ENCODE measurements around the gene SMIM35. TPM values are rescaled to one million over a fixed set of nuclear protein-coding genes. Genes with fewer than 3 reads are reported as not detected.

Gene SMIM35
- total and polyA plus RNA-seq, 2 donors (not counting 3 experiments of a cell fraction or from before 2014, with no cell fraction given) = not detected

DNA sequence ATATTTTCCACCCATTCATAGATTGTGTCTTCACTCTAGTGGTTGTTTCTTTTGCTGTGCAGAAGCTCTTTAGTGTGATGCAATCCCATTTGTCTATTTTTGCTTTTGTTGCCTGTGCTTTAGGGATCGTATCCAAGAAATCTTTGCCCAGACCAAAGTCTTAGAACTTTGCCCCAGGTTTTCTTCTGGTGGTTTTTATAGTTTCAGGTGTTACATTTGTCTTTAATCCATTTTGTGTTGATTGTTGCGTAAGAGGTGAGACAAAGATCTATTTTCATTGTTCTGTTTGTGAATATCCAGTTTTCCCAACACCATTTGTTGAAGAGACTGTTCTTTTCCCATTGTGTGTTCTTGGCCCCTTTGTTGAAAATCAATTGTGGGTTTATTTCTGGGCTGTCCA, 94.1 kb downstream of the SMIM35 start:
- Histone ChIP-seq H3K9me3 (replicated peaks; ENCODE audit: control insufficient read depth, insufficient read depth, low read length) (no peaks in the 10 kb centered on the region), H3K4me3 (replicated peaks in 1 of 3; ENCODE audit: insufficient read depth in 1 of 3, low read depth in 1 of 3, low read length in 3 of 3) (no peak overlapping the region), H3K4me1 (ENCODE audit: control insufficient read depth, extremely low read depth, insufficient read depth, low read length) (no peaks in the 10 kb centered on the region), H4K20me1 (replicated peaks; ENCODE audit: control insufficient read depth, extremely low read depth, insufficient read depth, low read length) (no peaks in the 10 kb centered on the region), H3K27ac (ENCODE audit: insufficient read depth, low read depth, low read length) (no peak overlapping the region), H3K4me2 (ENCODE audit: insufficient read depth, low read length) (no peak overlapping the region), H3K9me1 (replicated peaks; ENCODE audit: control insufficient read depth, extremely low read depth, insufficient read depth, low read length) (no peaks in the 10 kb centered on the region), H3K27me3 (ENCODE audit: control insufficient read depth in 2 of 2, insufficient read depth in 2 of 2, low read length in 2 of 2) (peaks cover 4% of the 10 kb centered on the region in 2 experiments), H2AFZ (ENCODE audit: low read depth, low read length) (no peak overlapping the region), H3K79me2 (ENCODE audit: control insufficient read depth, insufficient read depth, low read length) (no peaks in the 10 kb centered on the region), H3K9ac (replicated peaks; ENCODE audit: extremely low read depth, insufficient read depth, low read length) (no peak overlapping the region), H3K36me3 (ENCODE audit: control insufficient read depth in 2 of 2, extremely low read depth in 1 of 2, insufficient read depth in 2 of 2, low read length in 2 of 2) (no peaks in the 10 kb centered on the region)
- no TSS peak for BruUV-seq (replicated peaks)
- intact Hi-C loops (cut with micrococcal nuclease) (no loop called here), dilution Hi-C loops (cut with MboI; ENCODE audit: extremely low pct_ligation_motif_present, low sequenced_read_pairs) (no loop called here)
- CTCF ChIA-PET = interaction anchor here (1.3 kb wide), 1 partner anchor 61 kb away, joined by 5 read pairs; no protein-coding TSS in a partner anchor
- FAIRE-seq (no peak), DNase-seq (ENCODE audit: low read depth, low spot score) (no peak)
- no peak for TF ChIP-seq FOS (IDR thresholded peaks at IDR 0.05; ENCODE audit: borderline replicate concordance, insufficient read depth, low read length)
- TF ChIP-seq POLR2AphosphoS5 (IDR thresholded peaks at IDR 0.05; ENCODE audit: insufficient read depth, low read depth, low read length) = no peak
- TF ChIP-seq EZH2 (IDR thresholded peaks at IDR 0.05; ENCODE audit: borderline replicate concordance, low read depth, low read length, severe bottlenecking) = no peak
- TF ChIP-seq MYC (IDR thresholded peaks at IDR 0.05; ENCODE audit: low read depth, low read length) = no peak
- no peak for TF ChIP-seq MAX (IDR thresholded peaks at IDR 0.05; ENCODE audit: insufficient read depth, insufficient read length)
- TF ChIP-seq GATA2 (IDR thresholded peaks at IDR 0.05; ENCODE audit: insufficient read depth, insufficient read length, low read depth, low read length) = no peak
- TF ChIP-seq POLR2A (IDR thresholded peaks at IDR 0.05; ENCODE audit: low read depth, low read length) = no peak
- POLR2A ChIA-PET = no interaction called here

DNA sequence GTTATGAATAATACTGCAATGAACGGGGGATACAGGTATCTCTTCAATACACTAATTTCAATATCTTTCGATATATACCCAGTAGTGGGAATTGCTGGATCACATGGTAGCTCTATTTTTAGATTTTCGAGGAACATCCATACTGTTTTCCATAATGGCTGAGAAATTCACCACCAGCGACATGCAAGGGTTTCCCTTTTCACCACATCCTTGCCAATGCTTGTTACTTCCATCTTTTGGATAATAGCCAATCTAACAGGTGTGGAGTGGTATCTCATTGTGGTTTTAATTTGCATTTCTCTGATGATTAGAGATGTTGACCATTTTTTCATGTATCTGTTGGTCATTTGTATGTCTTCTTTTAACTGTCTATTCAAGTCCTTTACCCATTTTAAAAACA, 94.6 kb downstream of the SMIM35 start:
- H3K4me3 ChIP-seq (replicated peaks in 1 of 3; ENCODE audit: insufficient read depth in 1 of 3, low read depth in 1 of 3, low read length in 3 of 3) = no peak overlapping the region
- no peak overlapping the region for H3K9ac ChIP-seq (replicated peaks; ENCODE audit: extremely low read depth, insufficient read depth, low read length)
- no peaks in the 10 kb centered on the region for H3K9me1 ChIP-seq (replicated peaks; ENCODE audit: control insufficient read depth, extremely low read depth, insufficient read depth, low read length)
- dilution Hi-C loops (cut with MboI; ENCODE audit: extremely low pct_ligation_motif_present, low sequenced_read_pairs) (no loop called here), intact Hi-C loops (cut with micrococcal nuclease) (no loop called here)
- ChIA-PET CTCF (no interaction called here), POLR2A (no interaction called here)
- TF ChIP-seq GATA2 (IDR thresholded peaks at IDR 0.05; ENCODE audit: insufficient read depth, insufficient read length, low read depth, low read length) (no peak), POLR2A (IDR thresholded peaks at IDR 0.05; ENCODE audit: low read depth, low read length) (no peak), JUN (IDR thresholded peaks at IDR 0.05; ENCODE audit: borderline replicate concordance, insufficient read depth, insufficient read length, low read depth) (no peak), MAX (IDR thresholded peaks at IDR 0.05; ENCODE audit: insufficient read depth, insufficient read length) (no peak), MYC (IDR thresholded peaks at IDR 0.05; ENCODE audit: low read depth, low read length) (no peak), FOS (IDR thresholded peaks at IDR 0.05; ENCODE audit: borderline replicate concordance, insufficient read depth, low read length) (no peak), CTCF (IDR thresholded peaks at IDR 0.05; ENCODE audit: extremely low read depth in 1 of 2, insufficient read depth in 1 of 2, low read depth in 1 of 2, low read length in 2 of 2) (no peak), POLR2AphosphoS5 (IDR thresholded peaks at IDR 0.05; ENCODE audit: insufficient read depth, low read depth, low read length) (no peak), EZH2 (IDR thresholded peaks at IDR 0.05; ENCODE audit: borderline replicate concordance, low read depth, low read length, severe bottlenecking) (no peak)
- no peaks in the 10 kb centered on the region for H3K79me2 ChIP-seq (ENCODE audit: control insufficient read depth, insufficient read depth, low read length)
- no peaks in the 10 kb centered on the region for H3K36me3 ChIP-seq (ENCODE audit: control insufficient read depth in 2 of 2, extremely low read depth in 1 of 2, insufficient read depth in 2 of 2, low read length in 2 of 2)
- FAIRE-seq = no peak
- no peaks in the 10 kb centered on the region for H3K9me3 ChIP-seq (replicated peaks; ENCODE audit: control insufficient read depth, insufficient read depth, low read length)
- H2AFZ ChIP-seq (ENCODE audit: low read depth, low read length) = no peak overlapping the region
- no peak for DNase-seq (ENCODE audit: low read depth, low spot score)
- H3K27ac ChIP-seq (ENCODE audit: insufficient read depth, low read depth, low read length) = no peak overlapping the region
- no peaks in the 10 kb centered on the region for H3K4me1 ChIP-seq (ENCODE audit: control insufficient read depth, extremely low read depth, insufficient read depth, low read length)
- no TSS peak for BruUV-seq (replicated peaks)
- peaks cover 8 to 9% of the 10 kb centered on the region in 2 experiments for H3K27me3 ChIP-seq (ENCODE audit: control insufficient read depth in 2 of 2, insufficient read depth in 2 of 2, low read length in 2 of 2)
- H4K20me1 ChIP-seq (replicated peaks; ENCODE audit: control insufficient read depth, extremely low read depth, insufficient read depth, low read length) = no peaks in the 10 kb centered on the region
- H3K4me2 ChIP-seq (ENCODE audit: insufficient read depth, low read length) = no peak overlapping the region

Measured in endothelial cell of umbilical vein (primary cell).